Measurements from ENCODE around the gene DYNLT2.

Gene DYNLT2

DNA sequence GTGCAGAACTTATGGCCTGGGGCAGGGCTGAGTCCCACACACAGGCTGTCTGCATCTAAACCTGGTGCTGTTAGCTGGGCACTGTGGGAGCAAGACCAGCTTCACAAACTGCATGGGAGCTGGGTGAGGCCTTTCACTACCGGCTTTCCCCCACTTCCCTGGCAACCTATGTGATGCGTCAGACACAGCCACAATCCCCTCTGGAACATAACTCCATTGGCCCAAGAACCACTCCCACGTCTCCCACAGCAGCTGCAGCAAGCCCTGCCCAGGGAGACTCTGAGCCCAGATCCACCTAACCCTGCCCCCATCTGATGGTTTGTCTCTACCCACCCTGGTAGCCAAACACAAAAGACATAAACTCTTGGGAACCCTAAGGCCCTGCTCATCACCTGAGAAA lies 58.9 kb downstream of the DYNLT2 start:
- DNase-seq = no peak

DNA sequence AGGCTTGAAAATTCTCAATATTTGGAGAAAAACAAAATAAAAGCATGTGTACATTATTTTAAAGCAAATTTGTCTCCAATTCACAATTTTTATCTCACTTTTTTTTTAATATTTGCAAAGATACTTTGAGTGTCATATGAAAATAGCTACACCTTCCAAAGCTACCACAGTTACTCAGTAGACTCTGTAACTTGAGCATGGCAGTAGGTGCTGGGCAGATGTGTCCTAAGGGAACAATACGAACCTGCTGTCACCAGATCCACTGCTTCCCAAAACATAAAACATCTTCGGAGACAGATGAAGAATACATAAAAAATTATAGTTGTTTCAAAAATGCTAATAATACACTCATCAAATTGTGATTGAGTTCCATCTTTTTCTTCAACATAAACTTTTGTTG lies 60.1 kb downstream of the DYNLT2 start:
- no peak for DNase-seq

Data from activated naive CD4-positive, alpha-beta T cell treated with anti-CD3 and anti-CD28 coated beads, Interleukin-2, amount 50 U/mL, for 16 hours (primary cell).